Colonic mucosa (tissue), 4 donors: ENCODE data around the gene PEAK3. TPM values are rescaled to one million over a fixed set of nuclear protein-coding genes. Genes with fewer than 3 reads are reported as not detected.
A peak's percentile ranks its signal among the peaks of the same experiment; 100 is the strongest.

Experiments used
- DNase-seq: peaks from one replicate; pipeline ENCODE4 v3.0.0-alpha.2; 2020
- H3K27ac ChIP-seq: fragments of 200-600 bp; one replicate; pipeline ENCODE4 v1.8.0; 2021
- H3K27me3 ChIP-seq: fragments of 200-600 bp; one replicate; pipeline ENCODE4 v1.8.0; 2021
- H3K36me3 ChIP-seq: fragments of 200-600 bp; one replicate; pipeline ENCODE4 v1.8.0; 2021
- H3K4me1 ChIP-seq: fragments of 200-600 bp; one replicate; pipeline ENCODE4 v1.8.0; 2021; ENCODE audit warnings: mild to moderate bottlenecking
- H3K4me3 ChIP-seq: fragments of 200-600 bp; one replicate; pipeline ENCODE4 v1.8.0; 2021
- H3K9ac ChIP-seq, 2 donors: one replicate each; pipeline ENCODE4 v1.7.0; 2013; ENCODE audit warnings: control low read depth in 2 of 2, low read depth in 2 of 2, low read length in 2 of 2
- H3K9me3 ChIP-seq: fragments of 200-600 bp; one replicate; pipeline ENCODE4 v1.8.0; 2021
- intact Hi-C: fragments of 100-400 bp; cut with DNase I; formaldehyde crosslinking; loops from one replicate; pipeline ENCODE4 v1.14.1; 2022
- total RNA-seq, 2 donors: library from RNA; stranded (reverse); fragmentation: NEBNext Ultra II Directional in 1 of 2; extraction: Animal tissue kit (Norgen Biotek cat#: 25700) in 1 of 2; gene quantifications; one replicate each; pipeline ENCODE4 v1.2.1, GENCODE V29; 2021
- TF ChIP-seq, protein P1 (sequence below): fragments of 200-600 bp; IDR thresholded peaks from one replicate; pipeline ENCODE4 v1.8.0; 2022; ENCODE audit warnings: antibody characterized with exemption, mild to moderate bottlenecking
- donor health status: healthy.
- donor health status: DM: no; HTN: no; CAD: no.
- donor health status: DM: no; HTN: no; CAD: no.

Gene PEAK3
- total RNA-seq, 2 donors from 2014 or later, result 0.29 to 0.72 TPM

DNA sequence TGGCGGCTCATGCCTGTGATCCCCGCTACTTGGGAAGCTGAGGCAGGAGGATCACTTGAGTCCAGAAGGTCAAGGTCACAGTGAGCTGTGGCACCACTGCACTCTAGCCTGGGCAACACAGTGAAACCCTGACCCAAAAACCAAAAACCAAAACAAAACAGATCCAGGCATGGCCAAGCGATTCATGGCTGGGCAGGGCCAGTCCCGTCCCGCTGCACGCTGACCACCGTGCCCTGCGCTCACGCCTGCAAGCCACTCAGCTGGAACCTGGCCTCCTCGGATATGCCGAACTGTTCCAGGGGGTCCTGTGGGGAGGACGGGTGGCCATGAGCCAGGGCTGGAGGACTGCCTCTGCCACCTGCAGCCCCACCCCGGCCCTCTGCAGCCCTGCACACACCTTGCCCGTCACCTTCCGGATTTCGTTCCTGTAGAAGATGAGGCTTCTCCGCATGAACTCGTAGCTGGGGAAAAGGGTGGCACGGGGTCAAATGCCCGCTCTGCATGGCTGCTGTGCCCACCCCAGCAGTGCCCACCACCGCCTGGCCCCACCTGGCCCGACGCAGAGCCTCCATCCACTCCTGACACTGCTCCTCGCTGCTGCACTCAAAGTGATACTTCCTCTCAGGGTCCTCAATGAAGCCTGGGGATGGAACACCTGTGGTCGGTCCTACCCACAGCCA lies 48.2 kb downstream of the PEAK3 start:
- Histone ChIP-seq H3K4me1 (peaks cover 18% of the 10 kb centered on the region), H3K27ac (peak overlapping the region; percentile 12), H3K4me3 (no peak overlapping the region), H3K9me3 (no peaks in the 10 kb centered on the region), H3K36me3 (peaks cover 4% of the 10 kb centered on the region), H3K27me3 (no peaks in the 10 kb centered on the region), H3K9ac (peak overlapping the region; percentile 16 to 66)
- intact Hi-C loops, result loop anchor here (10.0 kb wide), 1 partner anchor 69 kb away; the partner anchor contains the start of gene DOT1L
- TF ChIP-seq, protein P1, sequence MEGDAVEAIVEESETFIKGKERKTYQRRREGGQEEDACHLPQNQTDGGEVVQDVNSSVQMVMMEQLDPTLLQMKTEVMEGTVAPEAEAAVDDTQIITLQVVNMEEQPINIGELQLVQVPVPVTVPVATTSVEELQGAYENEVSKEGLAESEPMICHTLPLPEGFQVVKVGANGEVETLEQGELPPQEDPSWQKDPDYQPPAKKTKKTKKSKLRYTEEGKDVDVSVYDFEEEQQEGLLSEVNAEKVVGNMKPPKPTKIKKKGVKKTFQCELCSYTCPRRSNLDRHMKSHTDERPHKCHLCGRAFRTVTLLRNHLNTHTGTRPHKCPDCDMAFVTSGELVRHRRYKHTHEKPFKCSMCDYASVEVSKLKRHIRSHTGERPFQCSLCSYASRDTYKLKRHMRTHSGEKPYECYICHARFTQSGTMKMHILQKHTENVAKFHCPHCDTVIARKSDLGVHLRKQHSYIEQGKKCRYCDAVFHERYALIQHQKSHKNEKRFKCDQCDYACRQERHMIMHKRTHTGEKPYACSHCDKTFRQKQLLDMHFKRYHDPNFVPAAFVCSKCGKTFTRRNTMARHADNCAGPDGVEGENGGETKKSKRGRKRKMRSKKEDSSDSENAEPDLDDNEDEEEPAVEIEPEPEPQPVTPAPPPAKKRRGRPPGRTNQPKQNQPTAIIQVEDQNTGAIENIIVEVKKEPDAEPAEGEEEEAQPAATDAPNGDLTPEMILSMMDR, result no peak
- DNase-seq, result no peak

DNA sequence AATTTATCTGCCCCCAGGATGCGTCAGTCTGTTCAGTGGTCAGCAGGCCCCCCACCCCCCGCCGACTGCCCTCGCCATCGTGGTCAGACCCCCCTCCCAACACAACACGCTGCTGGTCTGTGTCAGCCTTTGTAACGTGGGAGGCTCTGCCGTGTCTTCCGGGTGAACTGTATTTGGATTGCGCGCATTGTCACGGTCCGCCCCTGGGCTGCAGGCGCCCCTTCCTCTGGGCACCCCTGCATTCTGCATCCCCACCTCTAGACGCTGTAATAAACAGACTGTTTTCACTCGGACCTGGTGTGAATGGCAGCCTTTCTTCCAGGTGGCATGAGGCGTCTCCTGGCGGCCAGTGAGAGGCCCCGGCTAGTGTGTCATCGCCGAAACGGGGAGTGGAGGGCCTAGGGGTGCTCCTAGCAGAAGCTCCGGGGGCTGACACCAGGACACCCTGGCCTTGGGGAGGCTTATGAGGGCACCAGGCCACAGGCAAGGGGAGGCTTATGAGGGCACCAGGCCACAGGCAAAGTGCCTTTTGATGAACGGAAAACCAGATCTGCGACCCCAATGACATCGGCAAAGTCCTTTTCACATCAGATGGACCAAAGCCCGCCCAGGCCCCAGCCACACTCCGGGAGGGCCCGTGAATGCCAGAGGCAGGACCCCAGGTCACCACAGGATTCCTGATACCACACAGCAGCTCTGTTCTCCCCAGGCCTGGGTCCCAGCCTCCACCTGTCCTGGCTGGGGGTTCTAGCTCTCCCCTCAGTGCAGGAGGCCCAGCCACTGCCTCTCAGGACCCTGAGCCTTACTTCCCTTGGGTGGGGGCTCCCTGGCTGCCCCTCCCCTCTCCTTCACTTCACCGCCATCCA lies 49.5 kb downstream of the PEAK3 start:
- Histone ChIP-seq H3K9me3 (no peaks in the 10 kb centered on the region), H3K4me1 (peaks cover 11% of the 10 kb centered on the region), H3K4me3 (no peak overlapping the region), H3K9ac (no peak overlapping the region), H3K36me3 (peaks cover 4% of the 10 kb centered on the region), H3K27ac (no peak overlapping the region), H3K27me3 (no peaks in the 10 kb centered on the region)
- DNase-seq, result no peak
- TF ChIP-seq, protein P1, result no peak
- intact Hi-C loops, result loop anchor here (10.0 kb wide), 1 partner anchor 68 kb away; the partner anchor contains the start of gene DOT1L

DNA sequence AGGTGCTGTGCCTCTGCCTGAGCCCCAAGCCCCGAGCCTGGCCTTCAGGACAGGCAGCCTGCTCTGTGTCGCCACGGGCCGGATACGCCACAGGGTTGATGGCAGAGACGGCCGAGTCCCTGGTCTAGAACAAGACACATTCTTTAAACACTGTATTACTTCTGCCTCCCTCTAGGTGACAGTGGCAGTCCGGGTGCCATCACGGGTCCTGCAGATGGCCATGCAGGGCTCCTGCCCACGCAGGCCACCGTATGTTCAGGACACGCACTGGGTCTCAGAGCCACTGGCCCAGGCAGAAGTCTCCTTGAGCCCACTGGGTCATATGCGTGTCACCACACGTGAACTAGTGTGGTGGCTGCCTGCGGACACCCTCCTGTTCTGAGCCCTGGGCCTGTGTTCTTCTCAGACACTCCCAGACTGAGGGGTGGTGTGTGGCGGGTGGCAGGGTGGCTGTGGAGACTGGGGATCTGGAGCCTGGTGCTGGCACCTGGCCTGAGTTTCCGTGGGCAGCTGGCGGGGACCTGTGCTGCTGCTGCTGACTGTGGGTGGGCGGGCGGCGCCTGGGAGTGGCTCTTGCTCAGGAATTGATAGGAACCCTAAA lies 50.3 kb downstream of the PEAK3 start:
- DNase-seq, result no peak
- intact Hi-C loops, result loop anchor here (10.0 kb wide), 1 partner anchor 67 kb away; the partner anchor contains the start of gene DOT1L
- Histone ChIP-seq H3K9ac (no peak overlapping the region), H3K27ac (no peak overlapping the region), H3K4me3 (no peak overlapping the region), H3K9me3 (no peaks in the 10 kb centered on the region), H3K4me1 (peaks cover 8% of the 10 kb centered on the region), H3K36me3 (peaks cover 4% of the 10 kb centered on the region), H3K27me3 (no peaks in the 10 kb centered on the region)
- TF ChIP-seq, protein P1, result no peak

DNA sequence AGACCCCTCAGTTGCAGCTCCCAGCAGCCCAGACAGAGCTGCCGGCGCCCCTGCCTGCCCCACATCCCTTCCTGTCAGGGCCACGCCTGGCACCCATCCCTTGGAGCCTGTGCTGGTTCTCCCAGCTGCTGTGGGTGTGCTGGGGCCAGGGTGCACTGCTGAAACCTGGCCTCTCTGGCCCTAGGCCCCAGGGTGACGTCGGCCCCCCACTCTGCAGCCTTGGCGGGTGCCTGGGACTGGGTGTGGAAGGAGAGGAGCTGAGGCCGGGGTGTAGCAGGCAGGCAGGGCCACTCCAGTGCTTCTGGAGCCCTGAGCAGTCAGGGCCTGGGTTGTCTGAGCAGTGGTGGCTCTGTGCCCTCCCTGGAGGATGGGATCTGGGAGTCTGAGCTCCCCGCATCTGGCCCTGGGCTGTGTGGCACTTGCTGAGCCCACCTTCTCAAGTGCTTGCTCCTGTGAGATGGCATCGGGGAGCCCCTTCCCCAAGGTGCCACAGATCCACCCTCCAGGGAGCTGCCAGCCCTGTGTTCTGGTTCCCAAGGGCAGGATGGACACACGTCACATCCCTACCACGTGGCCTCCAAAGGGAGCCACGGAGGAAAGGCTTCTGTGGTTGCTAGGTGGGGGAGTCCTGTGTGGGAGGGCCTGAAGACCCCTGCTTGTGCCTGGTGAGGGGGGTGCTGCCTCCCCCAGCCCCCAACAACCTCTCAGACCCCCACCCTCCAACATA lies 51.0 kb downstream of the PEAK3 start:
- no peaks in the 10 kb centered on the region for H3K9me3 ChIP-seq
- H3K27me3 ChIP-seq, result no peaks in the 10 kb centered on the region
- no peak overlapping the region for H3K27ac ChIP-seq
- TF ChIP-seq, protein P1, result no peak
- H3K4me1 ChIP-seq, result peaks cover 8% of the 10 kb centered on the region
- DNase-seq, result no peak
- no peak overlapping the region for H3K4me3 ChIP-seq
- intact Hi-C loops, result loop anchor here (10.0 kb wide), 1 partner anchor 66 kb away; the partner anchor contains the start of gene DOT1L
- H3K9ac ChIP-seq, result peak overlapping the region in 1 of 2 donors; percentile 5
- peaks cover 4% of the 10 kb centered on the region for H3K36me3 ChIP-seq
